NCI-H2081 (cell line): ENCODE measurements around the gene SF3A1.

Experiments
- DNase-seq, 2 experiments: peaks; one replicate each; lab custom pipeline; 2025; lab: John Stamatoyannopoulos, UW

The SF3A1 gene

DNA sequence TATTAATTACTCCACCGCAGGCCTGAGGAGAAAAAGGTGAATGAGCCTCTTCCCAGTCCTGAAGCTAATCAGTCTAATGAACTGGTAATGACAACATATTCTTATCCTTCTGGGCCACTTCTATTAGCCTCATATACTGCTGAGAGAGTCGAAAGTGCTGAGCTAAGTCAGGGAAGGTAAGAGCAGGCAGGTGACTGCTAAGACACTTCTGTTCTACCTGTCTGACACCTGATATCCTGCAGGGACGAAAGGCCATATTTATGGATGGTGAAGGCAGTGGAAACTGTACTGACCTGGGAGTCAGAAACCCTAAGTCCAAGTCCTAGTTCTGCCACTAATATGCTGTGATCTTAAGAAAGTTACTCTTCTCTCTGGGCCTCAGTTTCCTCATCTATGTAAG is 33.4 kb downstream of the SF3A1 start:
- DNase-seq: no peak

DNA sequence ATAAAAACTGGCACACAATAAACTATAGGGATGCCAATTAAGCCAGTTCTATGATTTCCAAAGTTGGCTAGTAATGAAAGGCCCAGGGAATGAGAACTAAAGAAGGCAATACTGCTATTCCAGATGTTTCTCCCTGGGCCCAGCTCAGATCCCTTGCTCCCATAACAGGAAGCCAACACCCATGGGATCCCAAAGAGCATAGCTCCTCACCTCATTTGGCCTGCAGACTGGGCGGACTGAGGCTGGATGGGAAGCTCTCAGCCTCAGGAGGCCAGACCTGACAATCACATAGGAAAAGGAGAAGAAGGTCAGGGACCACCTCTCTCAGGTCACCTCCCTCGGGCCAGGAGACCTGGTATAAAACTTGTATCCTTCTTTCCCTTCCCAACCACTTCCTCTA is 35.2 kb downstream of the SF3A1 start:
- DNase-seq: no peak

GRCh38 chr22:30320021-30320556 is 36.6 kb downstream of the SF3A1 start:
- no peak for DNase-seq

DNA sequence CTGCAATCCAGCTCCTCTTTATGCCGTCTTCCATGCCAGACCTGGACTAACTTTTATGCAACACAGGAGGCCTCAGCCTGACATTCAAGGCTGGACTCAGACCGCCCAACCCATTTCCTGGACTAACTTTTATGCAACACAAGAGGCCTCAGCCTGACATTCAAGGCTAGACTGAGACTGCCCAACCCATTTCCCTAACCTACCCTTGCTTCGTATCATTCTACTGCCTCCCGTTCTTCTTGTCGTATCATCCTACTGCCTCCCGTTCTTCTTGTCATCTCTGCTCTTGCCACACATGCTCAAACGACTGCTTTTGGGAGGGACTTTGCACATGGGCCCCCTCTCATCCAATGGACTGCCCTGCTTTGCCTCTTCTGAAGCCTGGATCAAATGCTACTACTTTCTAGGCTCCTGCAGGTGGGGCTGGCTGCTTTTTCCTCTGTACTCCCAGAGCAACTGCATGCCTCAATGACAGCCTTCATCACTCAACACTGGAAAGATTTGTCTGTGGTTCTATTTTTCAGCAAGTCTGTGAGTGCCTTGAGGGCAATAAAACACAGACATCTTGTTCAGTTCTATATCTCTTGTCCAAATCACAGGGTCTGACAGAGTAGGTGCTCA is 37.8 kb downstream of the SF3A1 start:
- DNase-seq: no peak

- no peak for DNase-seq
Measured at GRCh38 chr22:30317778-30318177, 38.9 kb downstream of the SF3A1 start.

DNA sequence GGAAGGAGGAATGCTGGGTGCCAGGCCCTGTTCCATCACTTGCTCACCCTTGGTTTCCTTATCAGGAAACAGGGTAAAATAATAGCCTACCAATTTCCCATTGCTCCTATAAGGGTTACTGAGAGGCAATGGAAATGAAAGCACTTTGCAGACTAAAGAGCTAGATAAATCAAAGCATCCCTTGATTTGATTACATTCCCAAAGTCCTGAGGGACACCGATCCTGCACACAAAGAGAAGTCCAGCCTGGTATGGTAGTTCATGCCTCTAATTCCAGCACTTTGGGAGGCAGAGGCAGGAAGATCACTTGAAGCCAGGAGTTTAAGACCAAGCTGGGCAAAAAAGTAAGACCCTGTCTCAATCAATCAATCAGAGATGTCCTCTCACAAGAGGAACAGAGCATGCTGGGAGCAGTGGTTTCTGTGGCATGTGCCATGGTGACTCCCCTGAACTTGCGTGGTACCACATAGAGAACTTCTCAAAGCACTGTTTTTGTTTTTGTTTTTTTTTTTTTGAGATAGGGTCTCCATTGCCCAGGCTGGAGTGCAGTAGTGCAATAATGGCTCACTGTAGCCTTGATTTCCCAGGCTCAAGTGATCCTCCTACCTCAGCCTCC is 40.6 kb downstream of the SF3A1 start:
- DNase-seq: no peak

GRCh38 chr22:30314915-30315314 is 41.8 kb downstream of the SF3A1 start:
- DNase-seq: no peak

- DNase-seq: no peak
Measured at GRCh38 chr22:30313527-30314363, 42.9 kb downstream of the SF3A1 start.

- no peak for DNase-seq
Measured at GRCh38 chr22:30312053-30312452, 44.6 kb downstream of the SF3A1 start.

DNA sequence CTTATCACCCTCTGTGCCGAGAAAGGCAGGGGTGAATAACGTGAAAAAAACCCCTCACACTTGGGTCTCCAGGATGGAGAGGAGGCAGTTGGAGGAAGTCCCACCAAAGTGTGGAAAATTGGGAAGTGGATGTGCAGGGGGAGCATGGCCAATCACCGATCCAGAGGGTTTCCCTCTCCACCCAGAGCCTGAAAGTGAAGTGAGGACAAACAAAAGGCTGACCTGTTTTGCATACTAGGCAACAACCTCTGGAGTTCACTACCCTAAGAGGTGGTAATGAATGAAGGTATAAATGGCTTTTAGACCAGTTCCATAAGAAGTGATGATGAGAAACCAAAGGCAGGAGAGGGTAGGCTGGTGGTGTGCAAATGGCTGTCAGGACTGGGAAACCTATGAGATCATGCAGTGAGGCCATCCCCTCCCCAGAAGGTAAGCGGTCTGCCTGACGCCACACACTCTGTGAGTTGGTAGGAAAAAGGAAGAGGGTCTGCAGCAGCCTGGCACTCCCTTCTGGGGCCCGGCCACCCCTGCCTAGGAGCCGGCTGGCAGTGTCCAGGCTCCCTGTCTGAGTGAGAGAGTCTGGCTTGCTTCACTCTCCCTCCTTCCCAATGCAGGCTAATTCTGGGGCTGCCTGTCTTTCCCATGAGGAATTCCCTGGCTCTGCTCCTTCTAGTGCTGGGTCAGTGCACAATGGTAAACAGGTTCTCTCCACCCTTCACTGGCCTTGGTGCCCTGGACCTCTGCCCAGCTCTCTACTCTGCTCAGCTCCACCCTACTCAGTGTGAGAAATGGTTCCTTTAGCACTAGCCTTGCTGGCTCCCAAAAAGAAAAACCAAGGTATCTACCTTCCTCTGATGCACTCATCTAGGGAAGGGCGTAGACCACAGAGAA is 45.6 kb downstream of the SF3A1 start:
- DNase-seq: no peak

- DNase-seq: peak in 1 of 2 experiments; percentile 3
Measured at GRCh38 chr22:30309951-30310741, 46.5 kb downstream of the SF3A1 start.

GRCh38 chr22:30308518-30309230 is 48.0 kb downstream of the SF3A1 start:
- DNase-seq: no peak

DNA sequence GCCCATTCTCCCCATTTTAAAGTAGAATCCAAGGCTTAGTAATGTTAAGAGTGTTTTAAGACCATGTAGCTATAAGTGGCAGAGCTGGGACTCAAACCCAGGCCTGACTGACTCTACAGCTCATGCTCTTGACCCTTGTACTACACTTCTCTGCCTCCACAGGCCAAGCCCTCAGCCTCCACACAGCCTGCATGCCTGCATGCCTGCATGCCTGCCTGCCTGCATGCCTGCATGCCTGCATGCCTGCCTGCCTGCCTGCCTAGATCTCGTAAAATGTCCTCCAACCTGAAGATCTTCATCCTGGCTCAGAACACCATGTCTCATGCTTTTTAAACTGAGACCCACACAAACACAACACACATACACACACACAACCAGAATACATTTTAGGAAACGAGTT is 48.6 kb downstream of the SF3A1 start:
- no peak for DNase-seq

DNA sequence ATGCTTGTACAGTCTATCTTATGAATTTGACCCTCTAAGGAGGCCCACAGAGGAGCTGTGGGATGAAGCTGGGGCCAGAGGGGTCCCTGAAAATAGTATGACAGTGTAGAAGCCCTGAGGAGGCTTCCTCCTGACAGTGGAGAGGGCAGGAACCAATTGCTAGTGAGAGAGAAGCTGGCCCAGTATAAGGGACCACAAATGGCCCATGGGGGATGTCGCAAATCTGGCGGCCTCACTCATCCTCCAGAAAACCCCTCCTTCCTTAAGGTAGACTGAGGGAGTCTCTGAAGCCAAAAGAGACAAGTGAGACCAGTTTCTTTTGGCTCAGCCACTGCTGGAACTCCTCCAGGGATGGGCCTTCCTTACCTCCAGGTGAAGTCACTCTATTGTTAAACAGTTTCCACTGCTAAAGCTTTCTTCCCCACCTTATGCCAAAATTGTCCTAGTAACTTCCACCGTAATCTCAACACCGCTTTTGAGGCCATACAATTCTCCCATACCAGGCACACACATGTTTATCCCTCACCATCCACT is 49.6 kb downstream of the SF3A1 start:
- no peak for DNase-seq

GRCh38 chr22:30306627-30307011 is 50.1 kb downstream of the SF3A1 start:
- DNase-seq: no peak

DNA sequence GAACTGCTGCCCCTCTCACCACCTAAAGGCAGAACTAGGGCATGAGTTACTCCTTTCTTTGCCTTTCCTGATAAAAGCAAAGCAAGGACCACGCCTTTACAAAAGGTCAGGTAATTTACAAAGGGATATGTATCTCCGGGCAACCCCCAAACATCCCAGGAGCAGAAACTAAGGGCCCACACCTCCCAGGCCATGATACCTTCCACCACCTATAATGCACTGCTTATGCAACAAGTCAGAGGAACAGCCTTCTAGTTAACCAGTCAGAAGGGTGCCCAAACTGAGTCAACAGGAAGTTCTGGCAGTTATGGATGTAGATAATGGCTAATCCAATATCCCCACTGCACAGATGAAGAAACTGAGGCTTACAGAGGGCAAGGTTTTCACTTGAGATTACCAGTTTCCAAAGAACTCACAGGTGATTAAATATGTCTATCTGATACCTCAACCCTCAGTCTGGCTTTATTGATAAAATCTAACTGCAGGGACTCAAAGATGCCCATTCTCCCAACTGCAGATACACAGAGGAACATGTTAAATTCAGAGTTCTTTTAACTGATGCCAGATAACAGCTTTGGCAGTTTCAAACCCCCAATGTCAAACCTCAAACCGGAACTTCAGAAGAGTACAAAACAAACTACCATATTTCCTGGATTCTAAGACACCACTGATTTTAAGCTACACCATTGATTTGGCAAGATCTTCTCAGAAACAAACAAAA is 50.6 kb downstream of the SF3A1 start:
- DNase-seq: no peak

DNA sequence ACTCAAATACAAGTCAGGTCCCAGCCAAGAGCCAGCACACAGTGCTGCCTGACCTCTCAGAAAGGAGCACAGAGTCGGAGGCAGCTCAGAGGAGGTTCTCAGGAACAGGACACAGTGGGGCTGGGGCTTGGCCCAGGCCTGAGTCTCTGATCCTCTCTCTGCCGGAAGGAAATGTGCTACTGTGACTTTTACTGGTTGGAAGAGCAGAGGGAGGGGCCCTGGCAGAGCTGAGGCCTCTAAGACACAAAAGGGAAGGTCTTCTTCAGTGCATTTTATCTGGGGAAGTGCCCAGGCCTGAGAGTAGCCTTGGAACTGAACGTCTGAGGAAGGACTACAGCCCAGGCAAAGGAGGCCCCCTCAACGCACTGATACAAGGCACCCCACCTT is 51.2 kb downstream of the SF3A1 start:
- DNase-seq: no peak

DNA sequence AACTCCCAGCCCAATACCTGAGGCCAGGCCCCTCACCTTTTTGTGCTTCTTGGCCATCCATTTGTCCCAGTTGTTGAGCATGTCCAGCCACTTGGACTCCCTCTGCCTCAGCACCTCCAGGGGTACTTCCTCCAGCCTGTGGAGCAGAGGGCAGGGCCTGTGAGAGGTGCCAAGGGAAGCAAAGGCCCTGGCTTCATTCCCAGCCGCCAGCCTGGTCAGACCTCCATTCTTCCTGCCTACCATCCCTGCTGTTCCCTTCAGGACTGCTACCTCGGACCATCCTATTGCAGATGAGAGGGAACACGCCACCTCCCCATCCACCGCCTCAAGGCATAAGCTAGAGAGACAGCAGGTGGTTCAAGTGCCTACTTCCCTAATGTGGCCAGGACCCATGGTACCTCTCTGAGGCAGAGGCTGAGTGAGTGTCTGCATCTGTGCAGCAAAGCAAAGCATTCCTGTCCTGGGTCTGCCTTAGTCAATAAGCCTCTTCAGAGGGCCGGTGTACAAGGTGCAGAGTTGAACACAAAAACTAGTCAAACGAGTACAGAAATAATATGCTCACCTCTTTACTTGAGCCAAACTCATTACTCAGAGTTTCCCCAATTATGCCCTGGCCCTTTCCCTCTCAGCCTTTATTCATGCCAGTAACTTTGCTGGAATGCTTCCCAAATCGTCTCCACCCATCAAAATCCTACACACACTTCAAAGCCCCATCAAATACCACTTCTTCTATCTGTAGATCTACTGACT is 52.0 kb downstream of the SF3A1 start:
- no peak for DNase-seq

- DNase-seq: no peak
Measured at GRCh38 chr22:30302810-30303138, 53.9 kb downstream of the SF3A1 start.
